GM15510 (cell line): ENCODE data around the gene CALML3.

ENCODE experiments used
- POLR2A ChIP-seq: IDR thresholded peaks from 3 replicates; pipeline ENCODE4 v1.6.1; 2011; ENCODE audit warnings: borderline replicate concordance; ENCODE audit not compliant: insufficient read length; ENCODE audit errors: extremely low read depth

The CALML3 gene

DNA sequence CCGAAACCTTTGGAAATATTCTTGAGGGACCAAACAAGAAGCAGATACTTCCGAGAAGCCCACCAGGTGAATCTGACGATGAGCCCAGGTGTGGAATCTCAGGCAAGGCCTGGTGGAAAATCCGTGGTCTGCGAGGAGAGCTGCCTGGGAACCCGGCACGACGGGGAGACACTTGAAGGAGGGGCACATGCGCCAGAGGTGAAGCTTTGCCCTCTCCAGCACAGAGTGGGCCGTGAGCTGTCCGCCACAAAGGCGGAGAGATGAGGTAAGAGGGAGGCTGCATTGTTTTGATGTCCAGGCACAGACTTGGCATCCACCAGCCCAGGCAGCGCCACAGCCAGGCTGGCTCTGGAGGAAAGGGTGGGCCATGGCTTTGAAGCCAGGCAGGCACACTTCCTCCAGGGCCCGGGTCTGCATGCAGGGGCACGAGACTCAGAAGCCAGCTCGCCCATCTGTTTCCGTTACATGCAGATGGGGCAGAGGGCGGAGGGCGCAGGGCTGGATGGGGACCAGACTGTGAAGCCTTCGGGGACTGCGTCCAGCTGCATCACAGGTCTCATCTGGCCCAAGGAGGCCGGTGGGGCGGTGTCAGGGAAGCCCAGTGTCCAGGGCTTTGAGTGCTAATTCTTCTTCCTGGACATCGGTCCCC is 45.4 kb downstream of the CALML3 start:
- no peak for TF ChIP-seq POLR2A

GRCh38 chr10:5570979-5571810 is 46.4 kb downstream of the CALML3 start:
- no peak for TF ChIP-seq POLR2A

DNA sequence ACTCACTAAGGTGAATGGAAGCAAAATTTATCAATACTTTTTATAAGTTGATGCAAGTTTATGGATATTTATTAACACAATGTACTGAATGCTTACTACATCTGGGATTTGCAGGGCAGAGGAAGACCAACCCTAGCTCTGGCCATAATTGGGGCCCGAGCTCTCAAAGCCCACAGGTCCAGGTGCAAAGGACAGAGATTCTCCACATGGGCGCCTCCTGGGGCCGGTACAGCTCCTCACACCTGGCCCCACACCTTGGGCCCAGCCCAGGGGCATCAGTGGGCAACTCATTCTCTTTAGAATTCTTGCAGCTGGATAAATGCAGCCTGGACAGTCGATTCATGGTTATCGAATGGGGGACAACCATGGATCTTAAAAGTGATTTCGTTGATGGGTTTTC is 47.1 kb downstream of the CALML3 start:
- TF ChIP-seq POLR2A, result no peak

- no peak for TF ChIP-seq POLR2A
Measured at GRCh38 chr10:5573319-5573950, 48.7 kb downstream of the CALML3 start.

DNA sequence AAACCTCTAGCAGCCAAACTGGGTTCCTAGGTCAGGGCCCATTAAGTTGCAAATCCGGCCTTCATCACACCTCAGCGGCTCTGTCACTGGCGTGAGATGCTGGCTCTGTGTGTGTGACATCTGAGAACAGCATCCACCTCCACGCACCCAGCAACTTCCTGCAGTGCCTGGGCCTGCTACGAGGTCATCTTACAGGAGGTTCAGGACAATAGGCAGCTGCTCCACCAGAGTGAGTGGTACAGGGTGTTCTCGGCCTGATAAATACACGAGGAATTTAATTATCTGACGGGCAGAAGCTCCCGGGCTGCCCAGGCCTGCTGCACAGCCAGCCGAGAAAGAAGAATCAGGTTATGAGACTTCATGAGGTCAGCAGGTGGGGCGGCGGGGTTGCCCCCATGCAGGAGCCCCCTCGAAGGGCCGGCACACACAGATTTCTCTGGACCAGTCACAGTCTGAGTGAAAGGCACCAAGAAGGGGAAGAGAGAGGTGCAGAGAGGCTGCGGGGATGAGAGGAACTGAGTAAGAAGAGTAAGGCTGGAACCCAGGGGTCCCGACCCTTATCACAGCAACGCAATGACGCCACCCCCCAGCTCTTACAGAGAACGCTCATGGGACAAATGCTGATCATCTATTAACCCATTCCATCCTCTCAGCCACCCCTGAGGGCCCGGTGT is 49.3 kb downstream of the CALML3 start:
- no peak for TF ChIP-seq POLR2A

DNA sequence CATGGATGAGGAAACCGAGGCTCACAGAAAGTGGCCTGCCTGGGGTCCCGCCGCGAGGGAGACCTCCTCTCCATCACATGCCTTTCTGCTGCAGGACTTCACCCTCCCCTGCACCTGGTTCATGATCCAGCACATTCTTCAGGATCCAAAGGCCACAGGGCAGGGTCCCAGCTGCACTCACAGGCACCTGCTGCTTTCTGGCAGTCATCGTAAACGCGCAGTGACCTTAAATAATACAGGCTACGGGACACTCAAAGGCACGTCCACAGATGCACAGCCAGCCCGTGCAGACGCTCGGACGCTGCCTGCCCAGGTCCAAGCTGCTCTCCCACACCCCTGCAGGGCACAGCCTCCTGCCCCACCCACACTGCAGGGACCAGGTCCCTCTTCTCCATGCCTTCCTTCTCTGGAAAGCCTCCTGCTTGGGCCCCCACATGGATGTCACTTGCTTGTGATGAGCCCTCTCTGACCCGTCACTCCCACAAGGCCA is 49.9 kb downstream of the CALML3 start:
- no peak for TF ChIP-seq POLR2A

- no peak for TF ChIP-seq POLR2A
Measured at GRCh38 chr10:5575144-5575481, 50.4 kb downstream of the CALML3 start.

DNA sequence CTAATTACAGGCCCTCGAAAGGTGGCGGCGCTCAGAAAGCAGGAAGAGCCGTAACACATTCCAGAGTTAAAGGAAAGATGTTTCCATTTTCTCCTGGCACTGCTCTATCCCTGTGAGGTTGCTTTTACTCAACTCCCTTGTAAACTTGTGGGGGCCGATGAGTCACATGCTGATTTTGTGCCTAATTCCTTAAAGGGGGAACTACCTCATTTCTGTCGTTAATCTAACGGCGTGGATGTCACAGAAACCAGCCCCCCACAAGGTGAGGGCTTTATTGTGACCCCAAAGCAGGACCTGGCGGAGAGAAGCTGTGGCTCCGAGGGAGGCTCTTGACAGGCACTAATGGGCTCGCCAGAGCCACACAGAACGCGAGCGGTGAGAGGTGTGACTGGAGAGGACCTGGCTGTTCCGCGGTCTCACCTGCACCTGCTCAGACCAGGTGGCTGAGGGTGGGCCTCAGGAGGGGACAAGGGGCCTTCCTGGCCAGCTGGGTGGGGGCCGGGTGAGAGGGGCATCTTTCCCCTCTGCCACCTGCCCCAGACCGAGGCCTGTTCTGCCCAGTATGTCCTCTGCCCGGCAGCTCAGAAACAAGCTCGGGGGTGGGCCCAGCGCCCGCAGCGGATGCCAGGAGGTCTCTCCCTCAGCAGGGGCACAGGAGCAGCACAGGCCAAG is 50.9 kb downstream of the CALML3 start:
- TF ChIP-seq POLR2A, result no peak

- no peak for TF ChIP-seq POLR2A
Measured at GRCh38 chr10:5576154-5576748, 51.5 kb downstream of the CALML3 start.
